ENCODE data around the gene OLFM4.

GRCh38 chr13:53005626-53006025 lies 23.0 kb upstream of the OLFM4 start:
- TF ChIP-seq ARNTL (CRISPR knock-in tag; IDR thresholded peaks at IDR 0.05; ENCODE audit: borderline replicate concordance, low read depth) (no peak), CREB5 (CRISPR knock-in tag; IDR thresholded peaks at IDR 0.05; ENCODE audit: low read depth) (no peak), CSRNP3 (CRISPR knock-in tag; IDR thresholded peaks at IDR 0.05) (no peak), TCF4 (CRISPR knock-in tag; IDR thresholded peaks at IDR 0.05; ENCODE audit: borderline replicate concordance) (no peak), OSR1 (CRISPR knock-in tag; IDR thresholded peaks at IDR 0.05) (no peak), RARB (CRISPR knock-in tag; IDR thresholded peaks at IDR 0.05) (no peak), ZFP3 (CRISPR knock-in tag; IDR thresholded peaks at IDR 0.05) (no peak)

Measured in SK-N-SH treated with all-trans-retinoic acid at 6 μM for 48 hours (cell line).